ENCODE results near the gene DNAL4.

DNAL4 gene

GRCh38 chr22:38782402-38783094, 11.4 kb downstream of the DNAL4 start:
- POLR2A ChIA-PET, result no interaction called here
- Histone ChIP-seq H3K36me3 (ENCODE audit: control insufficient read depth in 4 of 4, insufficient read depth in 4 of 4, low read length in 3 of 4) (peaks cover 2 to 27% (median 9%) of the 10 kb centered on the region in 4 experiments), H3K27ac (ENCODE audit: insufficient read depth in 1 of 2, low read depth in 1 of 2, low read length in 2 of 2, poor library complexity in 1 of 2, severe bottlenecking in 2 of 2) (peak overlapping the region; percentile 29 to 46), H3K27me3 (replicated peaks in 2 of 5; ENCODE audit: control insufficient read depth in 4 of 5, insufficient read depth in 5 of 5, low read length in 4 of 5) (no peaks in the 10 kb centered on the region), H3K9me3 (ENCODE audit: control extremely low read depth in 1 of 5, control insufficient read depth in 4 of 5, insufficient read depth in 2 of 5, low read depth in 1 of 5, low read length in 4 of 5) (no peaks in the 10 kb centered on the region), H3K4me1 (ENCODE audit: control extremely low read depth in 1 of 4, control insufficient read depth in 4 of 4, insufficient read depth in 4 of 4, low read length in 3 of 4) (peaks cover 0 to 24% (median 16%) of the 10 kb centered on the region in 4 experiments), H3K4me3 (ENCODE audit: control insufficient read depth in 1 of 7, extremely low read depth in 1 of 7, insufficient read depth in 4 of 7, low read depth in 2 of 7, low read length in 6 of 7) (peak overlapping the region in 3 of 7 experiments; percentile 4 to 61 (median 27))
- DNase-seq, result peak in 2 of 3 donors; percentile 51 to 69
- WGBS (ENCODE audit: insufficient coverage), result 48% methylated on average over 12 of the region's 13 CpGs
- CTCF ChIA-PET, result interaction anchor here (1.0 to 2.0 kb wide), 3 partner anchors 13 to 87 kb away, joined by 3 to 8 read pairs (median 7); no protein-coding TSS in a partner anchor

DNA sequence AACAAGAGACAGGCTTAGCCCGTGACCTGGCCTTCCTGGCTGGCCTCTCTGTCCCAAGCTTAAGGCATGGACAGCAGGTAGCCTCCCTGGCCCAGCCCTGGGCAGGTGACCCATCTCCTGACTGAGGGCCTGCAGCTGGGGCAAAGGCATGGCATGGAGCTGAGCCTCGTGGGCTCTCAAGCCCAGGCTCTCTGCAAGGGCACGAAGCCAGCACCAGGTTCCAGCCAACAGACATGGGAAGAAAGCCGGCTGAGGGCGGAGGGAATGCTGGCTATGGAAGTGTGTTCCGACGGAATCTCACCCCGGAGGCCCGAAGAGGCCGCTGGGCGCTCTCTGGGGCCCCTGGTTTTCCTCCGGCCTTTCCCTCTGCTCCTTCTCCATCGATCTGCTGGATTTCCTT, 12.9 kb downstream of the DNAL4 start:
- no peak overlapping the region for H3K4me3 ChIP-seq (ENCODE audit: control insufficient read depth in 1 of 7, extremely low read depth in 1 of 7, insufficient read depth in 4 of 7, low read depth in 2 of 7, low read length in 6 of 7)
- no peak overlapping the region for H3K27ac ChIP-seq (ENCODE audit: insufficient read depth in 1 of 2, low read depth in 1 of 2, low read length in 2 of 2, poor library complexity in 1 of 2, severe bottlenecking in 2 of 2)
- ChIA-PET POLR2A (interaction anchor here (0.6 kb wide), 1 partner anchor 17 kb away, joined by 3 read pairs; no protein-coding TSS in a partner anchor), CTCF (interaction anchor here (1.1 kb wide), 1 partner anchor 12 kb away, joined by 4 read pairs; no protein-coding TSS in a partner anchor)
- H3K27me3 ChIP-seq (replicated peaks in 2 of 5; ENCODE audit: control insufficient read depth in 4 of 5, insufficient read depth in 5 of 5, low read length in 4 of 5), result no peaks in the 10 kb centered on the region
- peaks cover 2 to 27% (median 10%) of the 10 kb centered on the region in 4 experiments for H3K36me3 ChIP-seq (ENCODE audit: control insufficient read depth in 4 of 4, insufficient read depth in 4 of 4, low read length in 3 of 4)
- WGBS (ENCODE audit: insufficient coverage), result 97% methylated on average over 13 of the region's 13 CpGs
- peaks cover 0 to 24% (median 17%) of the 10 kb centered on the region in 4 experiments for H3K4me1 ChIP-seq (ENCODE audit: control extremely low read depth in 1 of 4, control insufficient read depth in 4 of 4, insufficient read depth in 4 of 4, low read length in 3 of 4)
- H3K9me3 ChIP-seq (ENCODE audit: control extremely low read depth in 1 of 5, control insufficient read depth in 4 of 5, insufficient read depth in 2 of 5, low read depth in 1 of 5, low read length in 4 of 5), result no peaks in the 10 kb centered on the region
- no peak for DNase-seq

DNA sequence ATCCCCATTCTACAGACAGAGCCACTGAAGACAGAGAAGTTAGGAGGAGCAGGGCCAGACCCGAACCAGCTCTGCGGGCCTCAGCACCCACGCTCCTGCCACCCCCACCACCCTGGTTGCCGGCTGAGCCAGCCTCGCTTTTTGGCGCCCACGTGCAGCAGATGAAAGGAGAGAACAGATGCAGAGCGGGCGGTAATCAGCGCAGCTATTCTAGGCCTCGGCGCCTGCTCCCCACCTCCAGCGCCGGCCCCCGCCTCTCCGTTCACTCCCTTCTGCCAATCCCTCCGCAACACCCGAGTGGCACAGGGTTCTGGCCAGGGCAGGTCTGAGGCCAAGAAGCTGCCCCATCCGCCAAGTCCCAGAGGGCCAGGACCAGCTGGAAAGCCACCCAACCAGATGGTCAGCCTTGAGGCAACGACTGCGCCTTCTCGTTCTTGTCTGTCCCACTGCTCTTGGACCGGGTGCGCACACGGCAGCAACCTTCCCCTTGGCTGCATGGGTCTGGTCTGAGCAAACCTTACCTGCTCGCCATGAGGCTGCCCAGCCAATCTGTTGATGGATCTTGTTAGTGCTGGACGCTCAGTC, 16.8 kb downstream of the DNAL4 start:
- 98% methylated on average over 27 of the region's 27 CpGs for WGBS (ENCODE audit: insufficient coverage)
- Histone ChIP-seq H3K9me3 (ENCODE audit: control extremely low read depth in 1 of 5, control insufficient read depth in 4 of 5, insufficient read depth in 2 of 5, low read depth in 1 of 5, low read length in 4 of 5) (no peaks in the 10 kb centered on the region), H3K36me3 (ENCODE audit: control insufficient read depth in 4 of 4, insufficient read depth in 4 of 4, low read length in 3 of 4) (peaks cover 2 to 27% (median 10%) of the 10 kb centered on the region in 4 experiments), H3K27ac (ENCODE audit: insufficient read depth in 1 of 2, low read depth in 1 of 2, low read length in 2 of 2, poor library complexity in 1 of 2, severe bottlenecking in 2 of 2) (no peak overlapping the region), H3K27me3 (replicated peaks in 2 of 5; ENCODE audit: control insufficient read depth in 4 of 5, insufficient read depth in 5 of 5, low read length in 4 of 5) (no peaks in the 10 kb centered on the region), H3K4me1 (ENCODE audit: control extremely low read depth in 1 of 4, control insufficient read depth in 4 of 4, insufficient read depth in 4 of 4, low read length in 3 of 4) (peaks cover 0 to 18% (median 8%) of the 10 kb centered on the region in 4 experiments), H3K4me3 (ENCODE audit: control insufficient read depth in 1 of 7, extremely low read depth in 1 of 7, insufficient read depth in 4 of 7, low read depth in 2 of 7, low read length in 6 of 7) (no peak overlapping the region)
- DNase-seq, result no peak
- CTCF ChIA-PET, result interaction anchor here (1.0 to 1.1 kb wide), 2 partner anchors 10 to 11 kb away, joined by 3 to 6 read pairs; no protein-coding TSS in a partner anchor
- POLR2A ChIA-PET, result no interaction called here

DNA sequence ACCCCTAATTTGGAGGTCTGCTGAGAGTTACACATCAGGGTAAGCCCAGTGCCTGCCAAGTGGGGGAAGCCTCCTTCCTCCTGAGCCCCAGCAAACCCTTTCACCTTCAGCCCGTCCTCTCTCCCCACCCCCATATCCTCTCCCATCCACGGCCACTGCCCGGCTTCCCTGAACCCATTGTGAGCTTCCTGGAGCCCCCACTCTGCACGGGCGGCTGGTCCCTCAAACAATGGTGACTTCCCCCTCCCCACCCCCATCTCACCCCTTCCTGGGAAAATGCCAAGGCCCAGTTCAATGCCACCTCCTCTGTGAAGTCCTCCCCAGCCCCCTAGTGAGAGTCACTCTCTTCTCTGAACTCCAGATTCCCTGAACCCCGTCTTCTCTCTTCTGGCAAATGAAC, 17.9 kb downstream of the DNAL4 start:
- no peaks in the 10 kb centered on the region for H3K9me3 ChIP-seq (ENCODE audit: control extremely low read depth in 1 of 5, control insufficient read depth in 4 of 5, insufficient read depth in 2 of 5, low read depth in 1 of 5, low read length in 4 of 5)
- H3K4me1 ChIP-seq (ENCODE audit: control extremely low read depth in 1 of 4, control insufficient read depth in 4 of 4, insufficient read depth in 4 of 4, low read length in 3 of 4), result peaks cover 0 to 12% (median under 1%) of the 10 kb centered on the region in 4 experiments
- no peak for DNase-seq
- CTCF ChIA-PET, result no interaction called here
- peaks cover 2 to 26% (median 10%) of the 10 kb centered on the region in 4 experiments for H3K36me3 ChIP-seq (ENCODE audit: control insufficient read depth in 4 of 4, insufficient read depth in 4 of 4, low read length in 3 of 4)
- H3K27ac ChIP-seq (ENCODE audit: insufficient read depth in 1 of 2, low read depth in 1 of 2, low read length in 2 of 2, poor library complexity in 1 of 2, severe bottlenecking in 2 of 2), result no peak overlapping the region
- POLR2A ChIA-PET, result no interaction called here
- no peaks in the 10 kb centered on the region for H3K27me3 ChIP-seq (replicated peaks in 2 of 5; ENCODE audit: control insufficient read depth in 4 of 5, insufficient read depth in 5 of 5, low read length in 4 of 5)
- 74% methylated on average over 6 of the region's 6 CpGs for WGBS (ENCODE audit: insufficient coverage)
- H3K4me3 ChIP-seq (ENCODE audit: control insufficient read depth in 1 of 7, extremely low read depth in 1 of 7, insufficient read depth in 4 of 7, low read depth in 2 of 7, low read length in 6 of 7), result no peak overlapping the region

GRCh38 chr22:38775656-38776055, 18.3 kb downstream of the DNAL4 start:
- ChIA-PET CTCF (no interaction called here), POLR2A (no interaction called here)
- H3K27me3 ChIP-seq (replicated peaks in 2 of 5; ENCODE audit: control insufficient read depth in 4 of 5, insufficient read depth in 5 of 5, low read length in 4 of 5), result no peaks in the 10 kb centered on the region
- no peaks in the 10 kb centered on the region for H3K9me3 ChIP-seq (ENCODE audit: control extremely low read depth in 1 of 5, control insufficient read depth in 4 of 5, insufficient read depth in 2 of 5, low read depth in 1 of 5, low read length in 4 of 5)
- DNase-seq, result no peak
- WGBS (ENCODE audit: insufficient coverage), result 86% methylated on average over 11 of the region's 13 CpGs
- no peak overlapping the region for H3K4me3 ChIP-seq (ENCODE audit: control insufficient read depth in 1 of 7, extremely low read depth in 1 of 7, insufficient read depth in 4 of 7, low read depth in 2 of 7, low read length in 6 of 7)
- H3K36me3 ChIP-seq (ENCODE audit: control insufficient read depth in 4 of 4, insufficient read depth in 4 of 4, low read length in 3 of 4), result peaks cover 0 to 22% (median 8%) of the 10 kb centered on the region in 4 experiments
- H3K27ac ChIP-seq (ENCODE audit: insufficient read depth in 1 of 2, low read depth in 1 of 2, low read length in 2 of 2, poor library complexity in 1 of 2, severe bottlenecking in 2 of 2), result no peak overlapping the region
- H3K4me1 ChIP-seq (ENCODE audit: control extremely low read depth in 1 of 4, control insufficient read depth in 4 of 4, insufficient read depth in 4 of 4, low read length in 3 of 4), result peaks cover 0 to 12% (median 0%) of the 10 kb centered on the region in 4 experiments

DNA sequence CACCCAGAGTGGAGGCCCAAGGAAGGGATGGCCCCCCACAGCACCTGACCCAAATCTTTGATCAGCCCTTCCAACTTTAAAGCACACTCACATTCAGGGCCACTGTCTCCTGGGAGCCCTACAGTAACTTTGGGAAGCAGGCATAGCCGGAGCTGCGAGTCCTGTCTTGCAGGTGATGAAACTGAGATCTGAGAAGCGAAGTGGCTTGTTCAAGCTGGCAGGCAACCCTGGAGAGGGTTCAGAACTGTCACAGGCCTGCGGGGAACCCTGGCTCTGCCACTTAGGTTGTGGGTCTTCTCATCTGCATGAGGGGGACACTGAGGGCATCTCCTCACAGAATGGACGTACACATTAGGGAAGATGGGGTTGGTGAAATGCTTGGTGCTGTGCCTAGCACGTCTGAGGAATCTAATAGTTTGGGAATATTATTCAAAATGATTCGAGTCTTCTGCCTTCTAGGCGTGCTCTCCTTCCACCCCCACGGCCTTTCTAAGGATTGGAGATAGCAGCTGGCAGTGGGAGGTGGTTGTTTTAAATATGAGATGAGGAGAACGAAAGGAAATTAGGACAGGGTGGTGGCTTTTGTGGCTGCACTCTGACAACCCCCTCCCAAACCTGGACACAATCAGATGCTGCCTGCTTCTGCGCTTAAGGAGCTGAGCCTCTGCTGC, 19.3 kb downstream of the DNAL4 start:
- Histone ChIP-seq H3K4me1 (ENCODE audit: control extremely low read depth in 1 of 4, control insufficient read depth in 4 of 4, insufficient read depth in 4 of 4, low read length in 3 of 4) (peaks cover 0 to 12% (median 0%) of the 10 kb centered on the region in 4 experiments), H3K27me3 (replicated peaks in 2 of 5; ENCODE audit: control insufficient read depth in 4 of 5, insufficient read depth in 5 of 5, low read length in 4 of 5) (no peaks in the 10 kb centered on the region), H3K36me3 (ENCODE audit: control insufficient read depth in 4 of 4, insufficient read depth in 4 of 4, low read length in 3 of 4) (peaks cover 0 to 12% (median 4%) of the 10 kb centered on the region in 4 experiments), H3K4me3 (ENCODE audit: control insufficient read depth in 1 of 7, extremely low read depth in 1 of 7, insufficient read depth in 4 of 7, low read depth in 2 of 7, low read length in 6 of 7) (no peak overlapping the region), H3K27ac (ENCODE audit: insufficient read depth in 1 of 2, low read depth in 1 of 2, low read length in 2 of 2, poor library complexity in 1 of 2, severe bottlenecking in 2 of 2) (no peak overlapping the region), H3K9me3 (ENCODE audit: control extremely low read depth in 1 of 5, control insufficient read depth in 4 of 5, insufficient read depth in 2 of 5, low read depth in 1 of 5, low read length in 4 of 5) (no peaks in the 10 kb centered on the region)
- 97% methylated on average over 5 of the region's 11 CpGs for WGBS (ENCODE audit: insufficient coverage)
- POLR2A ChIA-PET, result no interaction called here
- no peak for DNase-seq
- CTCF ChIA-PET, result no interaction called here

Data from common myeloid progenitor, CD34-positive (primary cell).